Astrocyte (in vitro differentiated cells and primary cell): ENCODE data around the gene SHROOM2.

Source experiments
- EZH2 ChIP-seq: IDR thresholded peaks from 2 replicates; pipeline ENCODE4 v1.6.1; 2012; ENCODE audit warnings: mild to moderate bottlenecking, low read length, inconsistent platforms; ENCODE audit not compliant: insufficient read depth
- TF ChIP-seq, protein P1 (sequence below): IDR thresholded peaks from 2 replicates; pipeline ENCODE4 v1.5.1; 2011; ENCODE audit warnings: low read depth, mild to moderate bottlenecking, inconsistent platforms, low read length, moderate library complexity; ENCODE audit not compliant: insufficient read depth

DNA sequence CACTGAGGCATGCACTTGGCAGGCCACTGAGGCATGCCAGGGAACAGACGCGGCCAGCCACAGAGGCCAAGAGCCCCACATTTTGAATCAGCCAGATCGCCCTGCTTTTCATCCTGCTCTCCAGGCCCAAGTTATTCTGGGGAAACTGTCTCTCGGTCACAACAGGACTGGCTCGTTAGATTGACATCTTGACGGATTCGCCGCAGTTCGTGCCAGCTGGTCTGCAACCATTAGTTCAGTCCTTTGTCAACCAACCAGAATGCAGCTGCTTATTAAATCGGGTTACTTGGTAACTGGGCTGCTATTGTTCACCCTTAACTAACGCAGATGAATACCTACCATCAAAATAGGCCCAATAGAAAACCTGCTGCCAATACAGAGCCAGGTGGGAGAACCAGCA is 197.6 kb downstream of the SHROOM2 start:
- TF ChIP-seq, protein P1, sequence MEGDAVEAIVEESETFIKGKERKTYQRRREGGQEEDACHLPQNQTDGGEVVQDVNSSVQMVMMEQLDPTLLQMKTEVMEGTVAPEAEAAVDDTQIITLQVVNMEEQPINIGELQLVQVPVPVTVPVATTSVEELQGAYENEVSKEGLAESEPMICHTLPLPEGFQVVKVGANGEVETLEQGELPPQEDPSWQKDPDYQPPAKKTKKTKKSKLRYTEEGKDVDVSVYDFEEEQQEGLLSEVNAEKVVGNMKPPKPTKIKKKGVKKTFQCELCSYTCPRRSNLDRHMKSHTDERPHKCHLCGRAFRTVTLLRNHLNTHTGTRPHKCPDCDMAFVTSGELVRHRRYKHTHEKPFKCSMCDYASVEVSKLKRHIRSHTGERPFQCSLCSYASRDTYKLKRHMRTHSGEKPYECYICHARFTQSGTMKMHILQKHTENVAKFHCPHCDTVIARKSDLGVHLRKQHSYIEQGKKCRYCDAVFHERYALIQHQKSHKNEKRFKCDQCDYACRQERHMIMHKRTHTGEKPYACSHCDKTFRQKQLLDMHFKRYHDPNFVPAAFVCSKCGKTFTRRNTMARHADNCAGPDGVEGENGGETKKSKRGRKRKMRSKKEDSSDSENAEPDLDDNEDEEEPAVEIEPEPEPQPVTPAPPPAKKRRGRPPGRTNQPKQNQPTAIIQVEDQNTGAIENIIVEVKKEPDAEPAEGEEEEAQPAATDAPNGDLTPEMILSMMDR = no peak
- TF ChIP-seq EZH2 = no peak
